SU-DHL-6 (cell line): ENCODE results near the gene FYCO1.

ENCODE experiments used
- EZH2phosphoT487 ChIP-seq: fragments of 200-600 bp; sonication (generic), shearing (Covaris generic); conservative IDR thresholded peaks from 2 replicates; pipeline ENCODE4 v1.6.1; 2018; ENCODE audit warnings: mild to moderate bottlenecking, antibody characterized with exemption, low read length, moderate library complexity, mixed read lengths
- TF ChIP-seq, protein P1 (sequence below): fragments of 200-600 bp; sonication (generic); IDR thresholded peaks from one replicate; pipeline ENCODE4 v1.5.1; 2017; ENCODE audit warnings: antibody characterized with exemption, mild to moderate bottlenecking, low read length, moderate library complexity; ENCODE audit not compliant: insufficient read depth, poor library complexity, severe bottlenecking

DNA sequence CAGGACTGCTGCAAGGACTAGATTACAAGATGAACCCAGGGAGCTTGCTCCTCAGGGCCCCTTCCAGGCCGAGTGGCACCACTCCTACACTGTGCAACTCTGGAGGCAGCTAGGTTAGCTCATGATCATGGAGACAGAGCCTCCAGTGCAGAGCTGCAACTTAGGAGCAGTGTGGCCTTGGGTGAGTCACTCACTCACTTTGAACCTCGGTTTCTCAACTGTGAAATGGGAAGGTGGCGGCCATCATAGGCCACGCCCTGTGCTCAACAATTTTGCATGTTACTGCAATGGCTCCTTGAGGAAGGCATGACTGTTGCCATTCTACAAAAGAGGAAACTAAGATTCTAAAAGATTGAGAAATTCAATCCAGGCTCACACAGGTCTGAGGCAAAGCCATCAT is 63.5 kb downstream of the FYCO1 start:
- TF ChIP-seq, protein P1, sequence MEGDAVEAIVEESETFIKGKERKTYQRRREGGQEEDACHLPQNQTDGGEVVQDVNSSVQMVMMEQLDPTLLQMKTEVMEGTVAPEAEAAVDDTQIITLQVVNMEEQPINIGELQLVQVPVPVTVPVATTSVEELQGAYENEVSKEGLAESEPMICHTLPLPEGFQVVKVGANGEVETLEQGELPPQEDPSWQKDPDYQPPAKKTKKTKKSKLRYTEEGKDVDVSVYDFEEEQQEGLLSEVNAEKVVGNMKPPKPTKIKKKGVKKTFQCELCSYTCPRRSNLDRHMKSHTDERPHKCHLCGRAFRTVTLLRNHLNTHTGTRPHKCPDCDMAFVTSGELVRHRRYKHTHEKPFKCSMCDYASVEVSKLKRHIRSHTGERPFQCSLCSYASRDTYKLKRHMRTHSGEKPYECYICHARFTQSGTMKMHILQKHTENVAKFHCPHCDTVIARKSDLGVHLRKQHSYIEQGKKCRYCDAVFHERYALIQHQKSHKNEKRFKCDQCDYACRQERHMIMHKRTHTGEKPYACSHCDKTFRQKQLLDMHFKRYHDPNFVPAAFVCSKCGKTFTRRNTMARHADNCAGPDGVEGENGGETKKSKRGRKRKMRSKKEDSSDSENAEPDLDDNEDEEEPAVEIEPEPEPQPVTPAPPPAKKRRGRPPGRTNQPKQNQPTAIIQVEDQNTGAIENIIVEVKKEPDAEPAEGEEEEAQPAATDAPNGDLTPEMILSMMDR: no peak
- no peak for TF ChIP-seq EZH2phosphoT487
